Activated CD8-positive, alpha-beta memory T cell treated with anti-CD3 and anti-CD28 coated beads for 48 hours (primary cell): ENCODE measurements around the gene SLC12A6.
"Not testable (repeated sequence)": the region's sequence is repeated elsewhere in the genome, so short reads cannot be mapped to it uniquely, and the experiment has no call there.

Source experiments
- DNase-seq, 3 experiments: peaks; one replicate each; pipeline ENCODE4 v3.0.0-alpha.2; 2020; ENCODE audit warnings: low read depth in 2 of 3, low spot score in 2 of 3

Gene SLC12A6

GRCh38 chr15:34358367-34358766 is 20.8 kb upstream of the SLC12A6 start:
- DNase-seq: no peak

DNA sequence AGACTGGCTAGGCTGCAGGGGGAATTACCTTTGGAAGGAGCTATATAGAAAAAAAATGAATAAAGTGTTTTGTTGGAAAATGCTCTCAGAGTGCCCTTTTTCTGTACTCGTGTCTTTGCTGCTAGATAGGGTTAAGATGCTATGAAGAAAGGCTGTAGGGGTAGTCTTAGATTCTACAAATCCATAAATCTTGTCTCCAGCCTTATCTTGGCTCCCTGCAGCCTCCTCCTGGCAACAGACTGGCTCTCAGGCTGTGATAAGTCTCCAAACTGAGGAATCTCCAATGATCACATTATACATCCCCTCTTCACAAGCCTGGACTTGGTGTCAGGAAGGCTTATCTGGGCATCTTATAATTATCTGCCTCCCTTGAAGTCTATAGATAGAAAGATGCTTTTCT is 20.1 kb upstream of the SLC12A6 start:
- no peak for DNase-seq

DNA sequence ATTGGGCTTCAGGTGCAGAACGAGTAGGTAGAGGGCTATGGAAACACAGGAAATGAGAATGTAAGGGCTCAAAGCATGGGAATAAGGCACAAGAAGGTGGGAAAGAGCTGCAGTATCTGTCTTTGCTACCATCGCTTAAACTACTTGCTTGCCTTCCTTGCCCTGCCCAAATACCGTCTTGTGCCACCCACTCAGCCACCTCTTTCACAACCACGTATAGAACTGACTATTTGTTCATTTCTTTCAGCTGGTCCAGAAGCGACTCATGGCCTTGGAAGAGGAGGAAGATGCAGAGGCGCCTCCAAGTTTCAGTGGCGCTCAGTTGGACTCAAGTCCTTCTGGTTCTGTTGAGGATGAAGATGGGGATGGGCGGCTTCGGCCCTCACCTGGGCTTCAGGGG is 17.7 kb upstream of the SLC12A6 start:
- no peak for DNase-seq

GRCh38 chr15:34354286-34354685 is 16.7 kb upstream of the SLC12A6 start:
- DNase-seq: no peak

- DNase-seq: no peak
Observed at GRCh38 chr15:34353627-34354026, 16.0 kb upstream of the SLC12A6 start.

- DNase-seq: not testable (repeated sequence)
Observed at GRCh38 chr15:34352996-34353395, 15.4 kb upstream of the SLC12A6 start.

DNA sequence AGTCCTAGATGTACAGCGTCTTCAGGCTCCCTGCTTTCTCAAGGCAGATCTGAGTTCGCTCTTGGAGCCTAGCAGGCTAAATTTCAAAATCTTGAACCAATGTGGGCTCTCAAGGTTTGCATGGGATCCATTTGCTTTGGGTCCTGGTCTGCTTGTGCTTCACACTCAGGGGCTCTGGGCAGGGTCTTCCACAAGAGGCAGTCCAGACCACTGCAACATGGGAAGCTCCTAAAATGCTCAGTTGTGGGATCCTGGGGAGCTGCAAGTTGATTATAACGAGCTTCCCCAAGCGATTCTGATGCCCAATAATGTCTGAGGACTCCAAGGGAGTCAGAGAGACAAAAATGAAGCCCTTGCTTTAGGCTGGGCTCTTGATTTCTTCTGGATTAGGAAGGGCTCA is 12.2 kb upstream of the SLC12A6 start:
- no peak for DNase-seq

DNA sequence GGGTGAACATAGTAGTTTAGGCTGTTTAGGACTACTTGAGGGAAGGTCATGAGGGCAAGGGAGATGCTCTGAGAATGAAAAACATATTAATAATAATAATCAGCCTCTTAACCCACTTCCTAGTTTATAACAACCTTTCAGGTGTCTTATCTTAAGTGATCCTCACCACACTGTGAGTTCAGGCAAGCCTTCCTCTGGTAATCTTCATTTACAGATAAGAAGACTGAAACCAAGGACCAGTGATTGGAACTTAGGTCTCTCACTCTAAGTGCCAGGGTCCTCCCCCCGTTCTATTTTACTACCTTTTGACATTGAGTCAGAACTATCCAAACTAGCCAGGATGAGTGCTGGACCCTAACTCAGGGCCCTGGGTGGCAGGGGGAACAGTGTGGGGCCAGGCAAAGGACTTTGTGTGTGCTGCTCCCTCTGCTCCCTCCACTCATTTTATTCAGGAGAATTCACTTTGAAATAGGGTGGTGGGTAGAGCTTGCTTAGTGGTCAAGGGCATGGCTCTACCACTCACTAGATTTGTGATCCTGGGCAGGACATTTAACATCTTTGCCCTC is 11.2 kb upstream of the SLC12A6 start:
- DNase-seq: no peak

DNA sequence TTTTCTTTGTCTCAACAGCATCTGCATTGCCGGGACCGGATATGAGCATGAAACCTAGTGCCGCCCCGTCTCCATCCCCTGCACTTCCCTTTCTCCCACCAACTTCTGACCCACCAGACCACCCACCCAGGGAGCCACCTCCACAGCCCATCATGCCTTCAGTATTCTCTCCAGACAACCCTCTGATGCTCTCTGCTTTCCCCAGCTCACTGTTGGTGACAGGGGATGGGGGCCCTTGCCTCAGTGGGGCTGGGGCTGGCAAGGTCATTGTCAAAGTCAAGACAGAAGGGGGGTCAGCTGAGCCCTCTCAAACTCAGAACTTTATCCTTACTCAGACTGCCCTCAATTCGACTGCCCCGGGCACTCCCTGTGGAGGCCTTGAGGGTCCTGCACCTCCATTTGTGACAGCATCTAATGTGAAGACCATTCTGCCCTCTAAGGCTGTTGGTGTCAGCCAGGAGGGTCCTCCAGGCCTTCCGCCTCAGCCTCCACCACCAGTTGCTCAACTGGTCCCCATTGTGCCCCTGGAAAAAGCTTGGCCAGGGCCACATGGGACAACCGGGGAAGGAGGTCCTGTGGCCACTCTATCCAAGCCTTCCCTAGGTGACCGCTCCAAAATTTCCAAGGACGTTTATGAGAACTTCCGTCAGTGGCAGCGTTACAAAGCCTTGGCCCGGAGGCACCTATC is 10.5 kb upstream of the SLC12A6 start:
- DNase-seq: no peak

GRCh38 chr15:34342737-34343575 is 5.4 kb upstream of the SLC12A6 start, which contains the start of the genes NOP10 and NUTM1:
TSS of gene NOP10 (minus strand) at chr15:34343136. CDS start at chr15:34343073, 63 bp downstream.
TSS of gene NUTM1 (plus strand) at chr15:34343315. CDS start at chr15:34343697, 382 bp downstream.
- DNase-seq: peak; percentile 89 to 99 (median 96)

DNA sequence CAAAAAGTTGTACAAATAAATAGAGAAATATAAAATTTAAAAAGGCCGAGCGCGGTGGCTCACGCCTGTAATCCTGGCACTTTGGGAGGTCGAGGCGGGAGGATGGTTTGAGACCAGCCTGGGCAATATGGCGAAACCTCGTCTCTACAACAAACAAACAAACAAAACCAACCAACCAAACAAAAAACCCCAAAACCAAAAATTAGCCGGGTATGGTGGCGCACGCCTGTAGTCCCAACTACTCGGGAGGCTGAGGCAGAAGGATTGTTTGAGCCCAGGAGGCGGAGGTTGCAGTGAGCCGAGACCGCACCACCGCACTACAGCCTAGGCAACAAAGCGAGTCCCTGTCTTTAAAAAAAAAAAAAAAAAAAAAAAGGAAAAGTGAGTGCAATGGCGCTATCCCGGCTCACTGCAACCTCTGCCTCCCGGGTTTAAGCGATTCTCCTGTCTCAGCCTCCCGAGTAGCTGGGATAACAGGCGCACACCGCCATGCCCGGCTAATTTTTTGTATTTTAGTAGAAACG is 4.7 kb upstream of the SLC12A6 start:
- not testable (repeated sequence) for DNase-seq

DNA sequence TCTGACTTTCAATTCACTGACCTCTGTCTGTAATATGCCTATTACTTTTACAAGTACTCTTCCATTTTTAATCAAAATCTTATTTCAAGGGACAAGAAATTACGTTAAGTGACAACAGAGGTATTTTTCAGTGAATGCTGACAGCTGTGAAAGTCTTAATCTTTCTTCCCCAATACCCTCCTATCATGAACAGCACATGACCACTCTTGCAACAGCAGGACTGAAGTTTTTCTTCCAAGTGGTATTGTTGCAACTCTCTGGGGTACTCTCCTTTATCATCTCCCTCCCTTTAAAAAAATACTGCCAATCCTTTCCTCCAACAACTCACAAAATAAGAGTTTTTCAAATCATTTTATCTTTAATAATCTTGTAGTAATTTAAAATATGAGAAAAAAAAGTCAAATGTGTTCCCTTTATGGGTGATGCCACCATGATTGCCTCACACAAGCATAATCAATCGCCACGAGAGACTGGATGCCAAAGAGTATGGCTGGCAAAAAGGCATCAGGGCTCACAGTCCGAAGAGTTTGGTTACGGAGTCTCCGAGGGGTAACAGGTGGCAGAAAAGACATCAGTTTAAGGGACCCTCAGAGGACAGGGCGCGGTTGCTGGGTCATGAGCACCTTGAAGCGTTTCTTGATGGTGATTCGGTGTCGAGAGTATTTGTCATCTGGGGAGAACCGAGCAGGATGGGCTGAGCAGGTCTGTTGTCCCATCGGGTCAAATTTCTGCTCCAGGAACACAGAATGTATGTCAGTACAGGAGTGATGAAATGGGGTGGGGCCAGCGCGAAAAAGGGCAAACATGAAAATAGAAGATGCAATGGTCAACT is 4.0 kb upstream of the SLC12A6 start:
- DNase-seq: no peak

- DNase-seq: no peak
Observed at GRCh38 chr15:34339946-34340345, 2.4 kb upstream of the SLC12A6 start.

GRCh38 chr15:34338347-34338746 is 766 bp upstream of the SLC12A6 start:
- DNase-seq: no peak

GRCh38 chr15:34336991-34337556 is 507 bp downstream of the SLC12A6 start:
- peak in 1 of 3 experiments; percentile 26 for DNase-seq

DNA sequence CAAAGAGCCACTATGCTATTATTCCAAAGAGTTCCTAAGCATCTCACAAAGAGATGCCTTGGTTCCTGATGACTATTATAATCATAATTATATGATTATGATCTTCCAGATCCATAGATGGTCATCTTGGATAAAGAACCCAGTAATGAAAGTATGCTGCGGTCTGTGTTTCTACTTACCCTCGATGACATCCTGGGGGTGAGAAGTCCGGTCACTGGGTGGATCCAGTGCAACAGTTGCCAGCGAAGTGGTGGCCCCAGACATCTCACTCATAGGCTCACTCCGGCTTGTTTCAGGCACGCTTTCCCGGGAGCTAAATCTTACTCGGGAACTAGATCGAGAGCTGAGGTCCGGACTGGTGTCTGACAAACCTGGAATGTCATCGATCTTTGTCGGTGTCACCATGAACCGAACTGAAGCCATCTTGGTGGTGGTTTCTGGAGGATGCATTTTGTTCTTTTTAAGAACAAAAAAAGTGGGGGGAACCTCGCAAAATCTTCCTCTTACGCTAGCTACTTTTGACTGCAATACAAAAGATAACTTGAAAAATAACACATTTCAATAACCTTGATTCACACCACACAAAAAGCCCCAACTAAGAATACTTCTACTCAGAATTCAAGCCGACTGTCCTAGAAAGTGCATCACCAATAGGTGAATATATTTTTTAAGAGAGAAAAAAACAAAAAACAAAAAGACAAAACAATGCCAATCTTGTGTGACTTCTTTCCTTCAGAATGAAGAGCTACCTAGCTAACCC is 1.2 kb downstream of the SLC12A6 start:
- no peak for DNase-seq

- no peak for DNase-seq
Observed at GRCh38 chr15:34335176-34336032, 2.2 kb downstream of the SLC12A6 start.

DNA sequence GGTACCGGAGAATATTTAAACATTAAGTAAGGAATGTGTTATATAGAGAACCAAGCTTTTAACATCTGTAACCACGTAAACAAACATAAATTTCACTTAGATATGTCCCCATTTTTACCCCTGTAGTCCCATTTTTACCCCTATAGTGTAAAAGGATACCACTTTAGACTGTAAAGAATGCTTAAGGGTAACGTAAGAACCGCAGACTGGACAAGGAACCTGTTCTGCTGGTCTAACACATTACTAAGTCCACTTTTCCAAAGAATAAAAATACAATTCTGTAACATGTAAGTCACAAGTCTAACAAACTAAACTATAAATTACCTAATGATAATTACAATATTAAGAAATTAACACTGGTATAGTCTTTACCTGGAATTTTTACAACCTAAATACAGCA is 2.9 kb downstream of the SLC12A6 start:
- no peak for DNase-seq
